HG03342 (cell line): ENCODE results near the gene SREBF2.

Experiments
- ATAC-seq: cut with Tn5 transposase; IDR thresholded peaks from one replicate; pipeline ENCODE4 v1.9.1; 2021; ENCODE audit warnings: mild to moderate bottlenecking, moderate library complexity; ENCODE audit not compliant: unreplicated experiment

SREBF2 gene

DNA sequence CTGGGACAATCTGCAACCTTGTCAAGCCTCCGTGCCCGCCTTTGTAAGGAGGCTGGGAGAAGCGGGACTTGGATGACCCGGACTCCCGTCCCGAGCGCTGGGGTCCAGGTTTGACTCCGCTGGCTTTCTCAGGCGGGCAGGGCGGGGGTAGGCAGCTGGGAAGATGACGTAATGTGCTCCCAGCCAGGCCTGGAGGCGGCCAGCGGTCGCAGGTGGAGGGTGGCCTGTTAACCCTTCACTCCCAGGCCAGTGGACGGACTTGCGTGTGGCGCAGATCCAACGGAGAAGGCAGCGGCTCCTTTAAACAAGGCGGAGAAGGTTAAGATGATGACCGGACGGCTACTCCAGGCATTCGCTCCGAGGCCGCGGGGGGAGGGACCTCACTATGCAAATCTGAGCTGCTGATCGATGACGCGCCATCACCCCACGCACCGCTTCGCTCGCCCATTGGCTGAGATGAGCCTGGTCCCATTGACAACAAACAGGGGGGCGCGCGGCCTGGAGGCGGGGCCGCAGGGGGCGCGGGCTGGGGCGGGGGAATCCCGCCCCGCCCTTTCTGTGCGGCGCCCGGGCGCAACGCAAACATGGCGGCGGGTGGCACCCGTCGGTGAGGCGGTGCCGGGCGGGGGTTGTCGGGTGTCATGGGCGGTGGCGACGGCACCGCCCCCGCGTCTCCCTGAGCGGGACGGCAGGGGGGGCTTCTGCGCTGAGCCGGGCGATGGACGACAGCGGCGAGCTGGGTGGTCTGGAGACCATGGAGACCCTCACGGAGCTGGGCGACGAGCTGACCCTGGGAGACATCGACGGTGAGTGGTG lies at the start of gene SREBF2:
Gene SREBF2, plus strand, starts transcription at position 553 of the 816 bp plus-strand sequence. Its CDS starts 166 bp downstream, at position 719.
- peak; percentile 83 for ATAC-seq

DNA sequence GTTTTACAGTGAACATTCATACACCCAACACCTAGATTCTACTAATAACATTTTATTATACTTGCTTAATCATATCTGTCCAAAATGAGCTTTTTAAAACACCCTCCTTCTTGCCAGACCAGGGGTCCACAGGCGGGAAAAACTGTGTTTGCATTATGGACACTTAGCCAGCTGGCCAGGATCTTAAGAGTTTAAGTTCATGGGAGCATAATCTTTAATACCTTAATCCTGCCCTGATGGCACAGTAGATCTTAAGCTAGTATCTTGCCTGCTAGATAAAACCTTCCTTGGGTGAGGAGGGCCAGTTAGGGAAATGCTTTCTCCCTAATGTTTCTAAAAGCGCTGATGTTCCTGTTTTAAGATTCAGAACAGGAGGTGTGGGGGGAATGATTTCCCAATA lies 45.6 kb upstream of the SREBF2 start:
- ATAC-seq: no peak

GRCh38 chr22:41793871-41794270 lies 39.0 kb upstream of the SREBF2 start:
- no peak for ATAC-seq

DNA sequence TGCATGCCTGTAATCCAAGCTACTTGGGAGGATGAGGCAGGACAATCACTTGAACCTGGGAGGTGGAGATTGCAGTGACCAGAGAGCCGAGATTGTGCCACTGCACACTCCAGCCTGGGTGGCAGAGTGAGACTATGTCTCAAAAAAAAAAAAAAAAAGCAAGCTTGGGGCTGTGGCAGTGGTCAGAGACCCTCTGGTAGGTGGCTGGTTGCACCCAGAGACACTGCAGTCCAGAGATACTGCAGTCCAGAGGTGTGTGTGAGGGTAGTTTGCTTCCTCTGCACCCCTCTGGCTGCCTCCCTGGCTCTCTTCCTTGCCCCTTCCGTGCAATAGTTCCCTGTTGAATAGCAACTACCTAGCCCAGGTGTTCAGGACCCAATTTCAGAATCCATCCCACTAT lies 34.2 kb upstream of the SREBF2 start:
- ATAC-seq: no peak

GRCh38 chr22:41799486-41800347 lies 33.2 kb upstream of the SREBF2 start:
- ATAC-seq: peak; percentile 9

DNA sequence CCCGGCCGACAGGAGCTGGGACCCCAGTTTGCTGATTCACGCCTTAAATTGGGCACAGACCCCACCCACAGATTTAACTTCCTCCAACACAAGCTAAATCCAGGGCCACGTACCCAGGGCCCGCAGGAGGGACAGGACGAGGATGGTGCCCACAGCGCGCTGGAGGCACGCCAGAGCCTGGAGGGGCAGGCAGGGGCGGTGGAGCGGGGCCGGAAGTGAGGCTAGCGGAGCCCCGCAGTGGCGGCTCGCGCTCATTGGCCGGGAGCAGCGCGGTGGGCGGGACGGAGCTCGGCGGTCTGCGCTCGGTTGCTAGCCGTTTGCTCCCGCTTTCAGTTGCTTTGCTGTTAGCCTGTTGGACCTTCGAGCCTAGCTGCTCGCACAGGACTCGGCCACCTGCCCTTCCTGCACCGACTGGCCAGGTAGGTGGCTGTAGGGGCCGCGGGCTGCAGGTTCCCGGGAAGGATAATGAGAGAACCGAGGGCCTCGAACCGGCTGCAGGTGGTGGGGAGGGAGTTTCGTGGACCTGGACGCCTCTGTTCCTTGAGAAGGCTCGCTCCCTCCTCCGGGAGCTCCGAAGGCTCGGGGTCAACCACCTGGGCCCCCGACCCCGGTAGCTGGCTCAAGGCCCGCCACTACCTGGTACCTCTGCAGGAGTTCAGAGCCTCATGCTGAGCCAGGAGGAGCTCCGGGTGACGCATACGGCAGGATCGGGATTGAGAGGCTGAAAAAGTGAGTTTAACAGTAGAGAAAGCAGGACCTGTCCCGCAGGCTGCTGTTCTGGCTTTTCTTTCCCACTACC lies 32.4 kb upstream of the SREBF2 start, which contains the start of gene CCDC134:
Gene CCDC134, plus strand, starts transcription at position 332 of the 799 bp plus-strand sequence. CDS start 8,212 bp downstream, outside the sequence.
- peak; percentile 90 for ATAC-seq

- no peak for ATAC-seq
These were observed 31.6 kb upstream of the SREBF2 start for GRCh38 chr22:41801147-41801819.

DNA sequence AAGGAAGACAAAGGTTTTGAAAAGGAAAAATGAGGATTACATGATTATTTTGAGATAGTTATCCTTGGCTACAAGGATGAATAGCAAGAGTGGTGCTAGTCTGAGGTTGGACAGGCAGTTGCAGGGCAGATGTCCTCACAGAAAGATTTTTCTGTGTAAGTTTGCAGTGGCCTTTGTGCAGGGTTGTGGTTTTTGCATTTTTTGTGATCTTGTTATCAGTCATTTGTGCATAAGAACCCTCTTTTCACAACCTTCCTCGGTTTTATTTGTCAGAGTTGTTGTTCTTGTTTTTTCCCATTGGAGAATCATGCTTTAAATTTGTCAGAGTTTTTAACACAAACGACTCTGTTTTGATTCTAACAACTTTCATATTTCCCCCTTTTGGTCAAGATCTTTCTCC lies 31.0 kb upstream of the SREBF2 start:
- ATAC-seq: no peak

GRCh38 chr22:41805639-41806038 lies 27.3 kb upstream of the SREBF2 start:
- ATAC-seq: no peak

DNA sequence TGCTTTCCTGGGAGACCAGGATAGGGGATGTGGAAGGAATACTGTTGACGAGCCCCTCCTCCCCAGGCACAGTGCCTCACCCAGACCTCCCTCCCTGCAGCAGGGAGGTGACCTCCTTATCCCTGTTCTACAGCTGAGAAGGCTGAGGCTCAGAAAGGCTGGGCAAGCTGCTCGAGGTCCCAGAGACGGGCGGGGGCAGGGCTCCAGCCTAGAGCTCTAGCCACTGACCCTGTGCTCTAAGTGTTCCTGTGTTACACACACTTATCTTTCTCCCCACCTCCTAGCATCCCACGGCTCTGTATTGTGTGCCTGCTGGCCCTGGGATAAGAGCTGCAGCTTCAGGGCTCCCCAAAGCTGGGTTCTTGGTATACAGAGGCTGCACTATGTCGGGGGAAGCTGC lies 24.5 kb upstream of the SREBF2 start:
- ATAC-seq: no peak

DNA sequence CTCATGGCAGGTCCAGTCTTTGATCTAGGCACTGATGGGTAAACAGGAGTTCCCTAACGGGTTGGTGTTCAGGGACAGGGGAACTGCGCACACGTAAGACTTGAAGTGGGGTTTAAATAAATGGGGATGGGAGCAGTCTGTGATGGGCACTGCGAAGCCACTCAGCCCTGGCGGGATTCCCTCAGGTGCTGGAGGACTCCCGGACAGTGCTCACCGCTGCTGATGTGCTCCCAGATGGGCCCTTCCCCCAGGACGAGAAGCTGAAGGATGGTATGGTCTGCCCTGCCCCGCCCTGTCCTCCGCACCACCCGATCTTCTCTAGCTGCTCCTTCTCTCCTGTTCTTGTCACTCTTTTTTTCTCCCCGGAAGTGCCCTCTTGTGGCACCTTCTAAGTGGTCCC lies 22.9 kb upstream of the SREBF2 start:
- ATAC-seq: no peak

- ATAC-seq: no peak
These were observed 19.9 kb upstream of the SREBF2 start for GRCh38 chr22:41812805-41813545.

GRCh38 chr22:41813726-41814410 lies 19.0 kb upstream of the SREBF2 start:
- no peak for ATAC-seq

GRCh38 chr22:41815716-41816115 lies 17.2 kb upstream of the SREBF2 start:
- ATAC-seq: no peak

- no peak for ATAC-seq
These were observed 16.7 kb upstream of the SREBF2 start for GRCh38 chr22:41816241-41816640.

DNA sequence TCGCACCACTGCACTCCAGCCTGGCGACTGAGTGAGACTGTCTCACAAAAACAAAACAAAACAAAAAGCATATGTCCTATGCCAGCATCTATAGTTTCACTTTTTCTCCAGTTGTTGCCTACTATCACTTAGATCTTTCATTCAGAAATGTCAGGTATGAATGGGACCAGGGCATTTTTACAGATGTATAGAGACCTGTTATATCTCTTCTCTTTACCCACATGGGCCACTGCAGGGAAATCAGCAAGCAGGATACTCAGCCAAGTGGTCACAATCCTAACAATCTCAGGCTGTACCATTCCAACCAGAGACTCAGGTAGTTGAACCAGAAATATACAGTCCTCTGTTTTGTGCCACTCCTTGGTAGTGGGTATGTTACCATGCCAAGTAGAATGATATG lies 16.0 kb upstream of the SREBF2 start:
- ATAC-seq: no peak

GRCh38 chr22:41818011-41818410 lies 14.9 kb upstream of the SREBF2 start:
- ATAC-seq: no peak

DNA sequence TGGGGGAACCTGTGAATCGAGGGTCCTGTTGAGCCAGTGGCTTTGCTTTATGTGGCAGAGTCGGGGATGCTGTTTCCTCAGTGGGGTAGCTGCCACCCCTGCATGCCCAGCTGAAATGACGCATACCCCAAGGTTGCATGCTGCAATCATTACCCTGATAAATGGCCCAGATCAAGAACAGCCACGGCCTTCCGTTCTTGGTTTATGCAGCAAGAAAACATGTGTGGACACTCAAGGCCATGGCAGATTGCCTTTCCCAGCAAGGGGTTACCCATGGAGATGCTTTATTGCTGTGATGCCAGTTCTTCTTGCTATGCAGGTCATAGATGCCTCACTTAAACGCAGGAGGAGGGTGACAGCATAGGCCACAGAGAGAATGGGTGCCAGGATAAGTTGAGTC lies 14.3 kb upstream of the SREBF2 start:
- ATAC-seq: no peak

- no peak for ATAC-seq
These were observed 13.6 kb upstream of the SREBF2 start for GRCh38 chr22:41819257-41819656.
